Fibroblast of pulmonary artery (primary cell): ENCODE results near the gene TOX4.
A peak's percentile ranks its signal among the peaks of the same experiment; 100 is the strongest.

Source experiments
- DNase-seq: peaks from one replicate; pipeline ENCODE4 v3.0.0-alpha.2; 2010; ENCODE audit warnings: low read depth
- H3K4me3 ChIP-seq: replicated peaks from 2 replicates; pipeline ENCODE4 v1.5.1; 2011; ENCODE audit warnings: low read depth, mild to moderate bottlenecking, control low read depth, low read length, moderate library complexity
- CTCF ChIP-seq: IDR thresholded peaks from 2 replicates; pipeline ENCODE4 v1.5.1; 2011; ENCODE audit warnings: mild to moderate bottlenecking, control low read depth, low read length, inconsistent platforms; ENCODE audit errors: missing control alignments

TOX4 gene

DNA sequence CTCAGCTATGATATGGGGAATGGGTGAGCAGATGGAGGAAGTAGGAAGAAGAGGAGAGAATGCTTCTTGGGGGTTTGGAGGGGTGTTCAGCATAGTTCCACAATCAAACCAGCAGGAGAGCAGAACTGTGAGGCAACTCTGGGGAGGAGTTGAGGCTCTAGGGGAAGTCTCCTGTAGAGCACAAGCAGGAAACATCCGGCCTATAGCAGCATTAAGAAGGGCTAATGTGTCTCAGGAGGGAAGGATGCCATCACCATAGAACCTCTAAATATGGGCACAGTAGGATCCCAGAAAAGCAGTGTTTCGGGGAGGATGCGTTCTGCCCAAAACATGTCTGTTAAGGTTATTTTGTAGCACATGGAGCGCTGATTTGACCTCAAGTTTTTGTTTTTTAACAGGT, 57.6 kb downstream of the TOX4 start:
- no peak overlapping the region for H3K4me3 ChIP-seq
- no peak for TF ChIP-seq CTCF
- no peak for DNase-seq

GRCh38 chr14:21535545-21536417, 58.8 kb downstream of the TOX4 start:
- no peak overlapping the region for H3K4me3 ChIP-seq
- no peak for TF ChIP-seq CTCF
- DNase-seq: no peak

GRCh38 chr14:21536418-21537089, 59.6 kb downstream of the TOX4 start:
- no peak for TF ChIP-seq CTCF
- H3K4me3 ChIP-seq: peak overlapping the region; percentile 19
- DNase-seq: no peak

GRCh38 chr14:21537090-21537424, 60.1 kb downstream of the TOX4 start:
- TF ChIP-seq CTCF: no peak
- DNase-seq: no peak
- H3K4me3 ChIP-seq: peak overlapping the region; percentile 19

DNA sequence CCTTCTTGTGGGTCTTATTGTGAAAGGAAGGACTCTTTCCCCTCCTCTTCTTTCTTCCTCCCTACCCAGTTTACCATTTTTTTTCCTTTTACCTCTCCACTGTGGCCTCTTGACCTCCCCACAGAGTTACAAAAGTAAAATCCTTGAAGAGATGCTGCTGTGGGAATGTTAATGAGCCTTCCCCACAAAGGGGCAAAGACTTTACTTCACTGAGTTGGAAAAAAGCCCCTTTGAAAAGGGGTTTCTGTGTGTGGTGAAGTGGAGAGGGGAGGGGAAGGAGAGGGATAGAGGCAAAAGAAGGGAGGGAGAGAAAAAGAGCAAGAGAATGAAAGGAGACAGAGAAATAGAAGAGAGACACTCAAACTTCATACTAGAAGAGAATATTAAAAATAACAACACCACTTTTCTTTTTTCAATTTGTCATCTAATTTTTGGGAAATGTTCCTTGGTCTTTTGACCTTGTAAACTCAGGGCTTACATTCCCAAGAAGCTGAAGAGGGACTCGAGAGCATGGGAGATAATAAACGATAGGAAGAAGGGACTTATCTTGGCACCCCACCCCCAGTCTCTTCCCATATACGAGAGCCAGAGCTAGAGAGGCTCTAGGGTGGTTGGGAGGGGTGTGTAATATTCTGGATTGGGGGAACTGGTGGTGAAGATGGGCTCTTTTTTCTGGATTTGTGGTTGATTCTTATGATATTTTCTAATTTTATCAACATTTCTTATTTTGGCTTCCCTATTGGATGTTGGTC, 62.4 kb downstream of the TOX4 start:
- no peak overlapping the region for H3K4me3 ChIP-seq
- no peak for DNase-seq
- no peak for TF ChIP-seq CTCF

DNA sequence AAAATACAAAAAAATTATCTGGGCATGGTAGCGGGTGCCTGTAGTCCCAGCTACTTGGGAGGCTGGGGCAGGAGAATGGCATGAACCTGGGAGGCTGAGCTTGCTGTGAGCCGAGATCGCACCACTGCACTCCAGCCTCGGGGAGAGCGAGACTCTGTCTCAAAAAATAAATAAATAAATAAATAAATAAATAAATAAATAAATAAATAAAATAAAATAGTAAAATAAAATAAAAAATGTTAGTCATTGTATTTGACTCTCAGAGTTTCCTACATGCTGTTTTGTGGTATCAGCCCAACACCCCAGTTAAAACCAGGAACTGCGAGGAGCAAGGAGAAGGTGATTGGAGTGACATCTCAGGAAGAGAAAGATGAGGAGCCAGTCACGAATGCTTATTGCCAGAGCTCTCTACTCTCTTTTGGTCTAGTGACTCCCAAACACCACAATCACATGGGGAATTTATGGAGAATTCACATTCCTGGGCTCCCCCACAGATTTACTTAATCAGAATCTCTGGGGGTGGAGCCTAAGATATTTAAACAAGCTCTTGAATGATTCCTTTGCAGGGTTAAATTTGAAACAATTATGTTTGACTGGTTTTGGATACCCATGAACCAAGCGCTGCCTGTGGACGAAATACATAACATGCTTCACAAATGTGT, 64.5 kb downstream of the TOX4 start:
- TF ChIP-seq CTCF: no peak
- no peak overlapping the region for H3K4me3 ChIP-seq
- DNase-seq: no peak
